Measurements from ENCODE around the gene STK38L. TPM values are rescaled to one million over a fixed set of nuclear protein-coding genes. Genes with fewer than 3 reads are reported as not detected.

Gene STK38L
- total RNA-seq, 1 donor from 2014 or later = 36.0 TPM

DNA sequence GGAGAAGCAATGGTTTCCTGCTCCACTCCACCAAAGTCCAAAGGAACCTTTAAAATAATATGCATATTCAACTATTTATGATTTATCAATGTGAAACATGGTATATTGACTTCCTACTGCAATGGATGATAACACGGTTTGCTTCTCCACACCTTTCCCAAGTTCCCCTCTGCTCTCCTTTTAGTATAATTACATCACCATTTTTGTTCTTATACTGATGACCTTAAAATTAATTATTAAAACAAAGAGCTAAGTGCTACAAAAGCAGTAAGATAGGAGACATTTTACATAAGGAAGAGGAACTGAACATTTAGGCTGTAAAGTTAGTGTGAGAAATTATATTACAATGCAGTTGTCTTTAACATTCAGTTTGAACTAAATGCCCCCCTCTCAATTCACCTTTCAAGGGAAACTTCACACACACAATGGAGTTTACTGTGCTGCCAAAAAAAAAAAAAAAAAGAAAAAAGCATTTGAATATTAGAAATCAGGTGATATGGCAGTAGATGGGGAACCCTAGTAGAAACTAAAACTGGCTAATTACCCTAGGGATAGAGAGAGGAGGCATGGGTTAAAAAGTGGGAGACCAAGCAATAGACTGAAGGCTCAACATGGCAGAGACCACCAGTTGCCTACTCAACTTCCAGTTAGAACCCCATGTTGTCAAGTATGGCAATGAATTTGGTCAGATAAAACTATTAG lies 37.1 kb upstream of the STK38L start:
- H3K36me3 ChIP-seq = no peaks in the 10 kb centered on the region
- no peaks in the 10 kb centered on the region for H3K27me3 ChIP-seq
- H3K4me1 ChIP-seq = no peaks in the 10 kb centered on the region
- no peak overlapping the region for H3K4me3 ChIP-seq
- no peak overlapping the region for H3K27ac ChIP-seq
- H3K9me3 ChIP-seq = no peaks in the 10 kb centered on the region
- ATAC-seq (no peak), DNase-seq (no peak)
- intact Hi-C loops (cut with DNase I) = no loop called here
- no peak for TF ChIP-seq CTCF (IDR thresholded peaks at IDR 0.05)

DNA sequence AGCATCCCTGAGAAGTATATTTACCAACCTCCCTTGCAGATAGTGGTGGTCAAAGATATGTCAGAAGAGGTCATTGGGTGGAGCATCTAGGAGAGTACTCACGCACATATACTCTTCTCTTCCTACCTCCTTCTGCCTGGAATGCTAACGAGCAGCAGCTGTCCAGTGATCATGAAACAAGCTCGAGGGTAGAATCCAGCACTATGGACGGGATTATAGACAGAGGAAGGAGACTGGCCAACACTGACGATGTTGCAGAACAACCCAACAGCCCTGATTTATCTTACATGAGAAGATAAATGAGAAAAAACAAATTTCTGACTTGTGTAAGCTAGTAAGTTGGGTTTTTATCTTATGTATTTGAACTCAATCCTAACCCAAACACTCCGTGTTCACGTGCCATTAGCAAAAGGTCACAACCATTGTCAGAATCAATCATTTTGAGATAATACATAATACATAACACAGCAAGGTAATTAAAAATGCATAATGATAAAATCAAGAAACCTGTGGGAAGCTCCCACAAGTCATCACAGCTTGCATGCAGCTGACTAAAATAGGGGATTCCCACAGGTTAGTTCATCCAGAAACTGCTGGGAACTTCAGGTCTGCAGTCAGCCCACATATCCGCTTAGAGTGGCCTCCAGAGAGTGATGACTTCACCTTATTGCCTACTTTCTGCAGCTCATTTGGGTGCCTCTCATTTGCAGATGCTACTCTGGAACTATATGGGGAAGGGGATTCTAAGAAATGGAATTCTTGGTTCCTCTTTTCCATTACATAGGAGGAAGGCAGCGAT lies 36.3 kb upstream of the STK38L start:
- Histone ChIP-seq H3K4me1 (no peaks in the 10 kb centered on the region), H3K27ac (no peak overlapping the region), H3K4me3 (no peak overlapping the region), H3K36me3 (no peaks in the 10 kb centered on the region), H3K27me3 (no peaks in the 10 kb centered on the region), H3K9me3 (no peaks in the 10 kb centered on the region)
- intact Hi-C loops (cut with DNase I) = no loop called here
- no peak for DNase-seq
- no peak for TF ChIP-seq CTCF (IDR thresholded peaks at IDR 0.05)
- ATAC-seq = no peak

DNA sequence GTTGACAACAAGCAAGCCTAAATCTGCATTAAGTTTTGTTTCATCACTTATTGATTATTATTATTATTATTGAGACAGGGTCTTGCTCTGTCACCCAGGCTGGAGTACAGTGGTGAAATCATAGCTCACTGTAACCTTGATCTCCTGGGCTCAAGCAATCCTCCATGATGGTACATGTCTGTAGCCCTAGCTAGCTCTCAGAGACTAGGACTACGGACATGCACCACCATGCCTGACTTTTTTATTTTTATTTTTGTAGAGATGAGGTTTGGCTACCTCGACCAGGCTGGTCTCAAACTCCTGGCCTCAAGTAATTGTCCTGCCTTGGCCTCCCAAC lies 35.7 kb upstream of the STK38L start:
- Histone ChIP-seq H3K27me3 (no peaks in the 10 kb centered on the region), H3K4me3 (no peak overlapping the region), H3K36me3 (no peaks in the 10 kb centered on the region), H3K9me3 (no peaks in the 10 kb centered on the region), H3K27ac (no peak overlapping the region), H3K4me1 (no peaks in the 10 kb centered on the region)
- DNase-seq = no peak
- ATAC-seq = no peak
- no peak for TF ChIP-seq CTCF (IDR thresholded peaks at IDR 0.05)
- intact Hi-C loops (cut with DNase I) = no loop called here

DNA sequence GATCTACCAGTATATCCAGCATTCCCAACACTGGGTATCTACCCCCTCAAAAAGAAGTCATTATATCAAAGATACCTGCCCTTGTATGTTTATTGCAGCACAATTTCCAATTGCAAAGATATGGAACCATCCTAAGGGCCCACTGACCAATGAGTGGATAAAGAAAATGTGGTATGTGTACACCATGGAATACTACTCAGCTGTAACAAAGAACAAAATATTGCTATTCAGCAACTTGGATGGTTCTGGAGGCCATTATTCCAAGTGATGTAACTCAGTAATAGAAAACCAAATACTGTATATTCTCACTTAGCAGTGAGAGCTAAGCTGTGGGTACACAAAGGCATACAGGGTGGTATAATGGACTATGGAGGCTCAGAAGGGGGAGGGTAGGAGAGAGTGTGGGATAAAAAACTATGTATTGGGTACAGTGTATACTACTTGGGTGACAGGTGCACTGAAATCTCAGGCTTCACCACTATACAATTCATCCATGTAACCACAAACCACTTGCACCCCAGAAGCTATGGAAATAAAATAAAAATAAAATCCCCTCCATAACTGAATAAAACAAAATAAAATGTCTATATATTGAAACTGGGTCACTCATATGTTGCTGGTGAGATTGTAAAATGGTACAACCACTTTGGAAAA lies 34.7 kb upstream of the STK38L start:
- Histone ChIP-seq H3K9me3 (no peaks in the 10 kb centered on the region), H3K27me3 (no peaks in the 10 kb centered on the region), H3K4me3 (no peak overlapping the region), H3K36me3 (no peaks in the 10 kb centered on the region), H3K4me1 (no peaks in the 10 kb centered on the region), H3K27ac (no peak overlapping the region)
- intact Hi-C loops (cut with DNase I) = no loop called here
- ATAC-seq (no peak), DNase-seq (no peak)
- no peak for TF ChIP-seq CTCF (IDR thresholded peaks at IDR 0.05)

DNA sequence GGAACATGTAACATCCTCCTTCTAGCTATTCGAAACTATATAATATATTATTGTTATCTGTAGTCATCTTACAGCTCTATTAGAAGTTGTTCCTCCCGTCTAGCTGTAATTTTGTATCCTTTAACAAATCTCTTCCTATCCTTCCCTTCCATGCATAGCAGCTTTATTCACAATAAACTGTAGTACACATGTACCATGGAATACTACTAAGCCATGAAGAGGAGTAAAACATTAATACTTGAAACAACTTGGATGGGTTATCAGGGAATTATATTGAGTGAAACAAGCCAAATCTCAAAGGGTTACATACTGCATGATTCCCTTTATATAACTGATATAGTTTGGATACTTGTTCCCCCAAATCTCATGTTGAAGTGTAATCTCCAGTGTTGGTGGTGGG lies 33.9 kb upstream of the STK38L start:
- intact Hi-C loops (cut with DNase I) = no loop called here
- TF ChIP-seq CTCF (IDR thresholded peaks at IDR 0.05) = no peak

More for the DNA sequence above, 33.9 kb upstream of the STK38L start:
- DNase-seq (no peak), ATAC-seq (no peak)
- no peaks in the 10 kb centered on the region for H3K27me3 ChIP-seq
- H3K9me3 ChIP-seq = no peaks in the 10 kb centered on the region
- H3K36me3 ChIP-seq = no peaks in the 10 kb centered on the region
- H3K4me3 ChIP-seq = no peak overlapping the region
- no peaks in the 10 kb centered on the region for H3K4me1 ChIP-seq
- no peak overlapping the region for H3K27ac ChIP-seq

All from upper lobe of right lung (tissue), 1 donor.